Uterus (tissue), 2 donors: ENCODE measurements around the gene DNAH1.

ENCODE experiments used
- CTCF ChIP-seq, 4 experiments: fragments of 200-600 bp in 2 of 4; fragments of 450-650 bp in 2 of 4; sonication (generic) in 2 of 4; IDR thresholded peaks; one replicate each; pipeline ENCODE4 v1.5.1; 2016 to 2019; ENCODE audit warnings: antibody characterized with exemption in 4 of 4, mild to moderate bottlenecking in 2 of 4, moderate library complexity in 1 of 4
- POLR2A ChIP-seq, 2 donors: fragments of 450-650 bp; IDR thresholded peaks; one replicate each; pipeline ENCODE4 v1.6.1; 2016; ENCODE audit warnings: antibody characterized with exemption in 2 of 2, mild to moderate bottlenecking in 1 of 2, moderate library complexity in 1 of 2

GRCh38 chr3:52401021-52401420 is 84.9 kb downstream of the DNAH1 start:
- TF ChIP-seq CTCF (IDR thresholded peaks at IDR 0.05) (no peak), POLR2A (IDR thresholded peaks at IDR 0.05) (no peak)
